Astrocyte of the spinal cord (primary cell): ENCODE data around the gene NELFB.

Experiments used
- DNase-seq: peaks from one replicate; pipeline ENCODE4 v3.0.0; 2011; ENCODE audit warnings: low read depth, low spot score
- H3K4me3 ChIP-seq: 2 replicates; pipeline ENCODE4 v1.5.1; 2011; ENCODE audit warnings: low read depth, mild to moderate bottlenecking, low read length, moderate library complexity
- CTCF ChIP-seq: IDR thresholded peaks from 2 replicates; pipeline ENCODE4 v1.5.1; 2012; ENCODE audit warnings: low read depth, mild to moderate bottlenecking, low read length, inconsistent platforms
- in situ Hi-C: cut with HindIII; loops from 2 replicates; pipeline ENCODE4 v1.10.0; 2017; ENCODE audit warnings: low sequenced_read_pairs

Gene NELFB

DNA sequence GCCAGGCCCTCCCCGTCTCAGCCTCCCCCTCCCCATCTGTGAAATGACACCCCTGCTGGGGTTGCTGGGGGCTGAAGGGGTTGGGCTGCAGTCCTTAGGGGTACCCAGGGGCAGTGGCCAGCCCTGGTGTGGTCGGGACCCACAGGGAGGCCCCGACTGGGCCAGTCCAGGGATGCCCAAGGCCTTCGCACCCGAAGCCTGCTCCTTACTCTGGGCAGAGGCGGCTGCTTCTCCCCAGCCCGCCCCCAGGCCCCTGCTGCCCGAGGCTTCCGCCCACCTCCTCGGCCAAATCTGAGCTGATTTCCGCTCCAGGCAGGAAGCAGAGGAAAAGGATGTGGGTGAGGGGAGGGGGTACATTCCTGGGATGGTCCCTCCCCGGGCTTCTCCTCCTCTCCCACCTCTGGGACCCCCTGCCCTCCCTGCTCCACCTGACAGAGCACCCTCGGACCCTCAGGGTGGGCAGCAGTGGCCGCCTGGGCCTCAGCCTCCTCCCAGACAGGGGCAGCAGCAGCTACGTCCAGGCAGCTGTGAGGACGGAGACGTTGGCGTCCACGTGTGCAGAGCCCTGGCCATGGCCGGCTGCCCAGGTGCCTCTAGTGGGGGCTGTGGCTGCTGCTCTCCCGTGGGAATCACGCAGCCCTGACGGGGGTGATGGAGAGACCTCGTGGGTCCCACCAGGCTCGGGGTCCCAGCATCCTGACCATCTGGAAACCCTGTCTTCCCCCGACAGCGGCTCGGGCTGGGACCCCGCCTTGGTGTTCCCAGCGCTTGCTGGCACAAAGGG, 51.1 kb downstream of the NELFB start:
- DNase-seq = no peak
- no peak overlapping the region for H3K4me3 ChIP-seq
- TF ChIP-seq CTCF = no peak
- in situ Hi-C loops = no loop called here

GRCh38 chr9:137306850-137307254, 51.7 kb downstream of the NELFB start:
- TF ChIP-seq CTCF = no peak
- no peak for DNase-seq
- in situ Hi-C loops = no loop called here
- no peak overlapping the region for H3K4me3 ChIP-seq

GRCh38 chr9:137307255-137308056, 52.3 kb downstream of the NELFB start:
- DNase-seq = no peak
- no peak for TF ChIP-seq CTCF
- in situ Hi-C loops = no loop called here
- H3K4me3 ChIP-seq = no peak overlapping the region

GRCh38 chr9:137308057-137308619, 53.0 kb downstream of the NELFB start:
- no peak for TF ChIP-seq CTCF
- H3K4me3 ChIP-seq = no peak overlapping the region
- in situ Hi-C loops = no loop called here
- no peak for DNase-seq

GRCh38 chr9:137309368-137310188, 54.5 kb downstream of the NELFB start:
- in situ Hi-C loops = no loop called here
- no peak for TF ChIP-seq CTCF
- H3K4me3 ChIP-seq = no peak overlapping the region
- DNase-seq = no peak
